HEK293T (cell line): ENCODE data around the gene BLOC1S5.

Source experiments
- CTCF ChIA-PET: fragments of 350-600 bp; formaldehyde crosslinking; extraction: SDS; loops from one replicate; lab custom pipeline; 2021; ENCODE audit warnings: antibody characterized with exemption, inconsistent platforms; lab: Yijun Ruan, JAX
- POLR2A ChIA-PET: fragments of 350-600 bp; formaldehyde crosslinking; extraction: SDS; loops from one replicate; lab custom pipeline; 2020; ENCODE audit warnings: antibody characterized with exemption, inconsistent platforms; lab: Yijun Ruan, JAX
- DNase-seq: peaks from one replicate; pipeline ENCODE4 v3.0.0; 2012; ENCODE audit warnings: mixed read lengths; ENCODE audit errors: extremely low spot score
- ARNT ChIP-seq: fragments of 450-650 bp; IDR thresholded peaks from 2 replicates; pipeline ENCODE4 v1.6.1; 2017; ENCODE audit warnings: mild to moderate bottlenecking
- BHLHE40 ChIP-seq: fragments of 450-650 bp; IDR thresholded peaks from 2 replicates; pipeline ENCODE4 v1.6.1; 2016; ENCODE audit warnings: mild to moderate bottlenecking, moderate library complexity, borderline replicate concordance
- CTBP1 ChIP-seq: fragments of 450-650 bp; IDR thresholded peaks from 2 replicates; pipeline ENCODE4 v1.6.1; 2016; ENCODE audit warnings: borderline replicate concordance
- ELF4 ChIP-seq: fragments of 450-650 bp; IDR thresholded peaks from 2 replicates; pipeline ENCODE4 v1.6.1; 2017; ENCODE audit warnings: antibody characterized with exemption
- FOXA1 ChIP-seq: fragments of 450-650 bp; IDR thresholded peaks from 2 replicates; pipeline ENCODE4 v1.6.1; 2016; ENCODE audit warnings: mild to moderate bottlenecking
- FOXK2 ChIP-seq: fragments of 450-650 bp; IDR thresholded peaks from 2 replicates; pipeline ENCODE4 v1.6.1; 2016; ENCODE audit warnings: mild to moderate bottlenecking
- FOXM1 ChIP-seq: fragments of 450-650 bp; IDR thresholded peaks from 2 replicates; pipeline ENCODE4 v1.6.1; 2017; ENCODE audit warnings: mild to moderate bottlenecking, borderline replicate concordance
- HDGF ChIP-seq: fragments of 450-650 bp; IDR thresholded peaks from 2 replicates; pipeline ENCODE4 v1.6.1; 2017; ENCODE audit warnings: antibody characterized with exemption, borderline replicate concordance
- L3MBTL2 ChIP-seq: fragments of 450-650 bp; conservative IDR thresholded peaks from 2 replicates; pipeline ENCODE4 v1.6.1; 2016; ENCODE audit warnings: mild to moderate bottlenecking
- LEF1 ChIP-seq: fragments of 450-650 bp; IDR thresholded peaks from 2 replicates; pipeline ENCODE4 v1.6.1; 2017; ENCODE audit warnings: mild to moderate bottlenecking, borderline replicate concordance
- NFRKB ChIP-seq: fragments of 450-650 bp; IDR thresholded peaks from 2 replicates; pipeline ENCODE4 v1.6.1; 2016; ENCODE audit warnings: mild to moderate bottlenecking, moderate library complexity
- PKNOX1 ChIP-seq: fragments of 450-650 bp; IDR thresholded peaks from 2 replicates; pipeline ENCODE4 v1.6.1; 2016
- SP1 ChIP-seq: fragments of 450-650 bp; IDR thresholded peaks from 2 replicates; pipeline ENCODE4 v1.6.1; 2017
- SUZ12 ChIP-seq: fragments of 450-650 bp; IDR thresholded peaks from 2 replicates; pipeline ENCODE4 v1.6.1; 2016; ENCODE audit warnings: mild to moderate bottlenecking
- TARDBP ChIP-seq: fragments of 450-650 bp; IDR thresholded peaks from 2 replicates; pipeline ENCODE4 v1.6.1; 2016
- ZNF384 ChIP-seq: fragments of 450-650 bp; IDR thresholded peaks from 2 replicates; pipeline ENCODE4 v1.6.1; 2016

Gene BLOC1S5

GRCh38 chr6:7973584-7973983 lies 90.6 kb downstream of the BLOC1S5 start:
- TF ChIP-seq SP1 (no peak), SUZ12 (no peak), ZNF384 (no peak), HDGF (no peak), NFRKB (no peak), ARNT (no peak), ELF4 (no peak), CTBP1 (no peak)
- ChIA-PET CTCF (no interaction called here), POLR2A (no interaction called here)
- no peak for DNase-seq

GRCh38 chr6:7971499-7971898 lies 92.7 kb downstream of the BLOC1S5 start:
- no peak for TF ChIP-seq BHLHE40
- no peak for TF ChIP-seq FOXA1
- no peak for TF ChIP-seq ZNF384
- no peak for TF ChIP-seq FOXM1
- TF ChIP-seq L3MBTL2, result no peak
- no peak for TF ChIP-seq ARNT
- TF ChIP-seq ELF4, result no peak
- TF ChIP-seq LEF1, result no peak
- TF ChIP-seq TARDBP, result no peak
- no peak for TF ChIP-seq NFRKB
- TF ChIP-seq CTBP1, result no peak
- TF ChIP-seq PKNOX1, result no peak
- TF ChIP-seq SP1, result no peak
- no peak for TF ChIP-seq SUZ12
- no peak for TF ChIP-seq FOXK2
- TF ChIP-seq HDGF, result no peak
- CTCF ChIA-PET, result no interaction called here
- no peak for DNase-seq
- POLR2A ChIA-PET, result no interaction called here

- ChIA-PET CTCF (no interaction called here), POLR2A (no interaction called here)
- DNase-seq, result no peak
- TF ChIP-seq ELF4 (no peak), HDGF (no peak), BHLHE40 (no peak), SP1 (no peak), ARNT (no peak), LEF1 (no peak), FOXM1 (no peak), L3MBTL2 (no peak), NFRKB (no peak)
Observed at GRCh38 chr6:7970616-7971015, 93.6 kb downstream of the BLOC1S5 start.
